K562 (cell line): Measurements from ENCODE around the gene ARMC6. TPM values are rescaled to one million over a fixed set of nuclear protein-coding genes. Genes with fewer than 3 reads are reported as not detected.

Experiments used
- ATAC-seq: fragments of 200-7000 bp; cut with Tn5 transposase; 3 replicates; pipeline ENCODE4 v1.9.1; 2020; ENCODE audit warnings: moderate library complexity
- BruUV-seq: library from RNA; stranded (reverse); fragments of 400-500 nt; replicated peaks from 2 replicates; lab custom pipeline; 2021; lab: Mats Ljungman, UMichigan
- CTCF ChIA-PET: fragments of 300-600 bp; formaldehyde crosslinking; extraction: SDS; loops from one replicate; lab custom pipeline; 2021; ENCODE audit warnings: low intra/inter-chr PET ratio; lab: Yijun Ruan, JAX
- POLR2A ChIA-PET: fragments of 300-600, 350-650 bp; sonication (Branson Sonifier 250); formaldehyde crosslinking; extraction: SDS; loops from one replicate; lab custom pipeline; 2021; ENCODE audit warnings: antibody characterized with exemption, inconsistent platforms; lab: Yijun Ruan, JAX
- DNase-seq, 4 experiments: peaks; one replicate each; pipeline versions ENCODE4 v3.0.0 to v3.0.0-alpha.2; 2011 to 2018; ENCODE audit warnings: low spot score in 3 of 4, mixed read lengths in 3 of 4; ENCODE audit errors: extremely low read depth in 1 of 4
- FAIRE-seq: peaks from 2 replicates; lab custom pipeline; 2011; peaks lifted over from hg19 to GRCh38; lab: Jason Lieb, UNC
- H2AFZ ChIP-seq: 2 replicates; pipeline ENCODE4 v1.6.0; 2011; ENCODE audit warnings: low read depth, low read length, control low read depth, inconsistent platforms
- H3K27ac ChIP-seq: fragments of 200-600 bp; 3 replicates; pipeline ENCODE4 v1.8.0; 2011; ENCODE audit warnings: low read depth, mild to moderate bottlenecking, control low read depth, inconsistent platforms, low read length, moderate library complexity, mixed read lengths; ENCODE audit errors: extremely low read depth
- H3K27me3 ChIP-seq, 2 experiments: fragments of 300-600 bp in 1 of 2; 2 replicates in 1 of 2; 3 replicates in 1 of 2; pipeline versions ENCODE4 v1.6.0 to v1.8.0; 2011; ENCODE audit warnings: inconsistent platforms in 2 of 2, low read length in 2 of 2, mild to moderate bottlenecking in 1 of 2, mixed read lengths in 1 of 2, moderate library complexity in 1 of 2; ENCODE audit not compliant: control insufficient read depth in 2 of 2, insufficient read depth in 2 of 2
- H3K36me3 ChIP-seq: fragments of 300-600 bp; 3 replicates; pipeline ENCODE4 v1.8.0; 2011; ENCODE audit warnings: mild to moderate bottlenecking, low read length, inconsistent platforms; ENCODE audit not compliant: control insufficient read depth, insufficient read depth
- H3K4me1 ChIP-seq, 2 experiments: fragments of 200-600 bp in 1 of 2; replicated peaks in 1 of 2; 2 replicates in 1 of 2; 3 replicates in 1 of 2; pipeline versions ENCODE4 v1.5.1 to v1.8.0; 2011; ENCODE audit warnings: inconsistent platforms in 2 of 2, low read length in 2 of 2, mild to moderate bottlenecking in 1 of 2, mixed read lengths in 1 of 2, moderate library complexity in 1 of 2; ENCODE audit not compliant: control insufficient read depth in 2 of 2, insufficient read depth in 2 of 2
- H3K4me2 ChIP-seq: 2 replicates; pipeline ENCODE4 v1.6.1; 2011; ENCODE audit warnings: low read length, control low read depth, inconsistent platforms, mixed read lengths; ENCODE audit not compliant: insufficient read depth
- H3K4me3 ChIP-seq: fragments of 200-600 bp; sonication (generic), shearing (Covaris generic); 2 replicates; pipeline ENCODE4 v1.5.1; 2016; ENCODE audit warnings: control low read depth, inconsistent platforms
- H3K79me2 ChIP-seq: fragments of 200-600 bp; 3 replicates; pipeline ENCODE4 v1.8.0; 2011; ENCODE audit warnings: low read length, inconsistent platforms; ENCODE audit not compliant: control insufficient read depth, insufficient read depth
- H3K9ac ChIP-seq, 2 experiments: 2 replicates each; pipeline versions ENCODE4 v1.6.0 to v1.6.1; 2011; ENCODE audit warnings: low read depth in 2 of 2, low read length in 2 of 2, control low read depth in 1 of 2, inconsistent platforms in 1 of 2, mild to moderate bottlenecking in 1 of 2, mixed read lengths in 1 of 2; ENCODE audit not compliant: insufficient read depth in 1 of 2
- H3K9me1 ChIP-seq: one replicate; pipeline ENCODE4 v1.6.0; 2011; ENCODE audit warnings: inconsistent platforms, mild to moderate bottlenecking, low read length, moderate library complexity; ENCODE audit not compliant: control insufficient read depth, insufficient read depth
- H3K9me3 ChIP-seq: replicated peaks from 2 replicates; pipeline ENCODE4 v1.5.1; 2011; ENCODE audit warnings: low read depth, low read length, inconsistent platforms; ENCODE audit not compliant: control insufficient read depth, insufficient read depth
- H4K20me1 ChIP-seq: replicated peaks from 2 replicates; pipeline ENCODE4 v1.6.1; 2011; ENCODE audit warnings: low read length, inconsistent platforms, mixed read lengths; ENCODE audit not compliant: control insufficient read depth, insufficient read depth
- NFIC ChIP-seq: fragments of 450-650 bp; IDR thresholded peaks from 2 replicates; pipeline ENCODE4 v1.6.1; 2017; ENCODE audit warnings: mild to moderate bottlenecking, inconsistent platforms
- POLR2AphosphoS2 ChIP-seq: IDR thresholded peaks from 2 replicates; pipeline ENCODE4 v1.6.1; 2012; ENCODE audit warnings: low read length, improper control_type of control experiment
- POLR2G ChIP-seq: fragments of 200-400 bp; formaldehyde crosslinking; IDR thresholded peaks from 2 replicates; pipeline ENCODE4 v1.6.1; 2017; ENCODE audit warnings: low read depth, mild to moderate bottlenecking, antibody characterized with exemption, low read length, moderate library complexity
- PTRF ChIP-seq: fragments of 450-650 bp; IDR thresholded peaks from 2 replicates; pipeline ENCODE4 v1.6.1; 2016; ENCODE audit warnings: mild to moderate bottlenecking, missing genetic modification characterization, missing compliant biosample characterization
- ZNF12 ChIP-seq: sonication (generic); formaldehyde crosslinking; IDR thresholded peaks from 2 replicates; pipeline ENCODE4 v1.4.0; 2020; ENCODE audit warnings: mild to moderate bottlenecking, missing genetic modification reagents
- WGBS: fragments of 100-300 bp; shearing (Covaris generic); methylation state at CpG from one replicate; pipeline ENCODE4 v1.1.6; 2016; ENCODE audit warnings: low coverage, mixed read lengths; ENCODE audit not compliant: insufficient coverage; ENCODE audit errors: missing lambda C conversion rate; 5-methylcytosine and 5-hydroxymethylcytosine counted together
- in situ Hi-C: fragments of 300-500 bp; cut with MboI; formaldehyde crosslinking; loops from 4 replicates; pipeline ENCODE4 v1.15.0; 2018; ENCODE audit warnings: inconsistent platforms, mixed read lengths
- intact Hi-C: fragments of 100-400 bp; cut with micrococcal nuclease; formaldehyde crosslinking; loops from 2 replicates; pipeline ENCODE4 v1.14.2; 2022
- polyA plus RNA-seq, 8 experiments: library from polyadenylated mRNA; depleted of rRNA in 4 of 8; stranded (reverse) in 5 of 8; unstranded in 3 of 8; fragments of >200 nt; fragmentation: Nextera tagmentation in 2 of 8; fragmentation: Illumina TruSeq in 1 of 8; extraction: Ambion mirVana in 2 of 8; extraction: Trizol in 1 of 8; gene quantifications; 2 replicates each; pipeline versions ENCODE4 v1.2.1 to v1.2.3, GENCODE V29; 2011 to 2014; ENCODE audit warnings: inconsistent platforms in 1 of 8, missing spikeins in 1 of 8
- total RNA-seq, 7 experiments: library from RNA; depleted of rRNA in 6 of 7; stranded (reverse); fragments of >200 nt in 6 of 7; fragmentation: Illumina TruSeq in 2 of 7; extraction: Trizol in 2 of 7; gene quantifications; 2 replicates each; pipeline versions ENCODE4 v1.2.1 to v1.2.3, GENCODE V29; 2011 to 2021; ENCODE audit warnings: low replicate concordance in 1 of 7

ARMC6 gene
- total and polyA plus RNA-seq, 9 of the 15 experiments (the other 6 are each of a cell fraction or from before 2014, with no cell fraction given) = 2.1 to 93.4 (median 63.6) TPM

- Histone ChIP-seq H3K4me1 (no peaks in the 10 kb centered on the region), H3K9ac (no peak overlapping the region), H3K4me3 (no peak overlapping the region), H2AFZ (no peak overlapping the region), H3K9me3 (no peaks in the 10 kb centered on the region), H3K9me1 (peaks cover 8% of the 10 kb centered on the region), H3K27me3 (no peaks in the 10 kb centered on the region), H3K79me2 (no peaks in the 10 kb centered on the region), H3K36me3 (peaks cover 93% of the 10 kb centered on the region), H3K4me2 (no peak overlapping the region), H3K27ac (no peak overlapping the region), H4K20me1 (no peaks in the 10 kb centered on the region; the same call in 1 of the 2 replicates)
- ChIA-PET POLR2A (no interaction called here), CTCF (interaction anchor here (0.6 kb wide), 1 partner anchor 549 kb away, joined by 3 read pairs; no protein-coding TSS in a partner anchor)
- WGBS = 90% methylated on average over 11 of the region's 18 CpGs
- in situ Hi-C loops = no loop called here
- intact Hi-C loops = no loop called here
- BruUV-seq = no TSS peak
- DNase-seq (no peak), ATAC-seq (no peak), FAIRE-seq (no peak)
- no peak for TF ChIP-seq PTRF (tag)
- 0 out of 2 replicates have a peak, but pooled peaks have one; percentile 26 for TF ChIP-seq POLR2G
- TF ChIP-seq NFIC = peak; percentile 61
Observed at GRCh38 chr19:19004144-19004543, 29.3 kb upstream of the ARMC6 start.

GRCh38 chr19:19006213-19006612 lies 27.2 kb upstream of the ARMC6 start:
- no peaks in the 10 kb centered on the region for H3K4me1 ChIP-seq
- FAIRE-seq (no peak), ATAC-seq (no peak)

More at GRCh38 chr19:19006213-19006612, 27.2 kb upstream of the ARMC6 start:
- Histone ChIP-seq H2AFZ (no peak overlapping the region), H3K9me1 (peaks cover 8% of the 10 kb centered on the region), H4K20me1 (no peaks in the 10 kb centered on the region; the same call in 1 of the 2 replicates), H3K36me3 (peaks cover 95% of the 10 kb centered on the region), H3K4me2 (no peak overlapping the region), H3K27ac (no peak overlapping the region), H3K9ac (no peak overlapping the region), H3K27me3 (no peaks in the 10 kb centered on the region), H3K4me3 (no peak overlapping the region), H3K79me2 (no peaks in the 10 kb centered on the region), H3K9me3 (no peaks in the 10 kb centered on the region)
- no TSS peak for BruUV-seq
- in situ Hi-C loops (no loop called here), intact Hi-C loops (no loop called here)
- WGBS = 72% methylated on average over 3 of the region's 3 CpGs
- ChIA-PET CTCF (no interaction called here), POLR2A (interaction anchor here (1.2 kb wide), 1 partner anchor 21 kb away, joined by 3 read pairs; no protein-coding TSS in a partner anchor)
- no peak for DNase-seq
- 0 out of 2 replicates have a peak, but pooled peaks have one; percentile 7 for TF ChIP-seq POLR2AphosphoS2
- TF ChIP-seq ZNF12 (CRISPR knock-in tag) = no peak
